Hepatocyte (in vitro differentiated cells): Measurements from ENCODE around the gene CNTN6. TPM values are rescaled to one million over a fixed set of nuclear protein-coding genes. Genes with fewer than 3 reads are reported as not detected.

Experiments
- DNase-seq: peaks from one replicate; pipeline ENCODE4 v3.0.0-alpha.2; 2016; ENCODE audit warnings: low spot score
- H2AFZ ChIP-seq: fragments of 200-600 bp; sonication (generic); 2 replicates; pipeline ENCODE4 v1.6.0; 2016; ENCODE audit warnings: antibody characterized with exemption, mild to moderate bottlenecking
- H3K27ac ChIP-seq: fragments of 200-600 bp; sonication (generic); 2 replicates; pipeline ENCODE4 v1.5.1; 2016; ENCODE audit warnings: mild to moderate bottlenecking
- H3K27me3 ChIP-seq: fragments of 200-600 bp; sonication (generic); 2 replicates; pipeline ENCODE4 v1.6.1; 2016
- H3K36me3 ChIP-seq: fragments of 200-600 bp; sonication (generic); replicated peaks from 2 replicates; pipeline ENCODE4 v1.5.1; 2016; ENCODE audit warnings: low read depth; ENCODE audit not compliant: insufficient read depth
- H3K4me1 ChIP-seq: fragments of 200-600 bp; sonication (generic); 2 replicates; pipeline ENCODE4 v1.5.1; 2016; ENCODE audit warnings: mild to moderate bottlenecking, moderate library complexity; ENCODE audit not compliant: insufficient read depth
- H3K4me2 ChIP-seq: fragments of 200-600 bp; sonication (generic); 2 replicates; pipeline ENCODE4 v1.6.0; 2016
- H3K4me3 ChIP-seq: fragments of 200-600 bp; sonication (generic); 2 replicates; pipeline ENCODE4 v1.5.1; 2016; ENCODE audit warnings: mild to moderate bottlenecking
- H3K79me2 ChIP-seq: fragments of 200-600 bp; sonication (generic); 2 replicates; pipeline ENCODE4 v1.6.0; 2017; ENCODE audit warnings: mild to moderate bottlenecking
- H3K9me2 ChIP-seq: fragments of 200-600 bp; sonication (generic); replicated peaks from 2 replicates; pipeline ENCODE4 v1.6.0; 2017; ENCODE audit warnings: mild to moderate bottlenecking; ENCODE audit not compliant: insufficient read depth
- H3K9me3 ChIP-seq: fragments of 200-600 bp; sonication (generic); 2 replicates; pipeline ENCODE4 v1.5.1; 2016; ENCODE audit warnings: low read depth, mild to moderate bottlenecking
- H4K20me1 ChIP-seq: fragments of 200-600 bp; sonication (generic); 2 replicates; pipeline ENCODE4 v1.6.0; 2016; ENCODE audit warnings: mild to moderate bottlenecking; ENCODE audit not compliant: insufficient read depth, poor library complexity, severe bottlenecking
- CTCF ChIP-seq: fragments of 200-600 bp; sonication (generic); IDR thresholded peaks from 2 replicates; pipeline ENCODE4 v1.5.1; 2016; ENCODE audit warnings: antibody characterized with exemption, mild to moderate bottlenecking; ENCODE audit not compliant: poor library complexity
- EZH2 ChIP-seq: fragments of 200-600 bp; sonication (generic); IDR thresholded peaks from 2 replicates; pipeline ENCODE4 v1.6.1; 2016; ENCODE audit warnings: antibody characterized with exemption, mild to moderate bottlenecking, borderline replicate concordance
- EZH2phosphoT487 ChIP-seq: fragments of 200-600 bp; sonication (generic); IDR thresholded peaks from one replicate; pipeline ENCODE4 v1.6.1; 2018; ENCODE audit warnings: antibody characterized with exemption, mild to moderate bottlenecking, low read depth, moderate library complexity; ENCODE audit not compliant: unreplicated experiment, severe bottlenecking
- WGBS: methylation state at CpG from one replicate; pipeline ENCODE4 v1.1.6; 2016; ENCODE audit warnings: low lambda C conversion rate; ENCODE audit errors: missing lambda C conversion rate; 5-methylcytosine and 5-hydroxymethylcytosine counted together
- polyA plus RNA-seq: library from polyadenylated mRNA; unstranded; fragments of >200 nt; fragmentation: Nextera tagmentation; extraction: Ambion mirVana; gene quantifications from 2 replicates; pipeline ENCODE4 v1.2.1, GENCODE V29; 2016
- total RNA-seq: library from RNA; depleted of rRNA; stranded (reverse); fragments of >200 nt; gene quantifications from 2 replicates; pipeline ENCODE4 v1.2.3, GENCODE V29; 2014

CNTN6 gene
- total and polyA plus RNA-seq, 2 experiments from 2014 or later: 2.9 to 3.2 TPM

GRCh38 chr3:1444195-1444594 lies 351.4 kb downstream of the CNTN6 start:
- no peak overlapping the region for H3K4me3 ChIP-seq
- no peak for TF ChIP-seq CTCF
- no peak for TF ChIP-seq EZH2
- TF ChIP-seq EZH2phosphoT487: no peak
- no peaks in the 10 kb centered on the region for H4K20me1 ChIP-seq
- no peaks in the 10 kb centered on the region for H3K27me3 ChIP-seq
- no peaks in the 10 kb centered on the region for H3K79me2 ChIP-seq
- no peak for DNase-seq
- no peaks in the 10 kb centered on the region for H3K9me3 ChIP-seq
- H2AFZ ChIP-seq: no peak overlapping the region
- H3K4me2 ChIP-seq: no peak overlapping the region
- H3K4me1 ChIP-seq: no peaks in the 10 kb centered on the region
- no peaks in the 10 kb centered on the region for H3K9me2 ChIP-seq
- 69% methylated on average over 3 of the region's 3 CpGs for WGBS
- H3K27ac ChIP-seq: no peak overlapping the region
- no peaks in the 10 kb centered on the region for H3K36me3 ChIP-seq

GRCh38 chr3:1446531-1446930 lies 353.7 kb downstream of the CNTN6 start:
- Histone ChIP-seq H3K9me3 (no peaks in the 10 kb centered on the region), H3K79me2 (no peaks in the 10 kb centered on the region), H3K4me3 (no peak overlapping the region), H3K4me1 (no peaks in the 10 kb centered on the region), H3K9me2 (no peaks in the 10 kb centered on the region), H2AFZ (no peak overlapping the region), H3K27ac (no peak overlapping the region), H3K27me3 (no peaks in the 10 kb centered on the region), H3K36me3 (no peaks in the 10 kb centered on the region), H3K4me2 (no peak overlapping the region), H4K20me1 (no peaks in the 10 kb centered on the region)
- TF ChIP-seq EZH2phosphoT487: no peak
- no peak for TF ChIP-seq EZH2
- TF ChIP-seq CTCF: no peak
- no peak for DNase-seq

GRCh38 chr3:1447452-1447851 lies 354.6 kb downstream of the CNTN6 start:
- Histone ChIP-seq H3K9me3 (no peaks in the 10 kb centered on the region), H3K27ac (no peak overlapping the region), H3K4me3 (no peak overlapping the region), H3K36me3 (no peaks in the 10 kb centered on the region), H3K79me2 (no peaks in the 10 kb centered on the region), H4K20me1 (no peaks in the 10 kb centered on the region), H3K4me2 (no peak overlapping the region), H2AFZ (no peak overlapping the region), H3K9me2 (no peaks in the 10 kb centered on the region), H3K4me1 (no peaks in the 10 kb centered on the region), H3K27me3 (no peaks in the 10 kb centered on the region)
- DNase-seq: no peak
- 65% methylated on average over 1 of the region's 1 CpG for WGBS
- no peak for TF ChIP-seq EZH2
- no peak for TF ChIP-seq CTCF
- TF ChIP-seq EZH2phosphoT487: no peak

- no peak for DNase-seq
- Histone ChIP-seq H3K27ac (no peak overlapping the region), H4K20me1 (no peaks in the 10 kb centered on the region)
Measured at GRCh38 chr3:1448443-1448842, 355.6 kb downstream of the CNTN6 start.

More at GRCh38 chr3:1448443-1448842, 355.6 kb downstream of the CNTN6 start:
- TF ChIP-seq EZH2phosphoT487 (no peak), CTCF (no peak)
- Histone ChIP-seq H3K9me3 (no peaks in the 10 kb centered on the region), H3K27me3 (no peaks in the 10 kb centered on the region), H3K79me2 (no peaks in the 10 kb centered on the region), H3K4me2 (no peak overlapping the region), H3K9me2 (no peaks in the 10 kb centered on the region), H3K36me3 (no peaks in the 10 kb centered on the region), H2AFZ (no peak overlapping the region), H3K4me1 (no peaks in the 10 kb centered on the region), H3K4me3 (no peak overlapping the region)
